ENCODE data around the gene POLG2.

POLG2 gene

GRCh38 chr17:64520359-64520758 is 23.5 kb upstream of the POLG2 start:
- TF ChIP-seq CTCF (IDR thresholded peaks at IDR 0.05; ENCODE audit: extremely low read depth, insufficient read depth, missing control alignments), result no peak
- in situ Hi-C loops (cut with MboI; ENCODE audit: low pct_unique_long_range_greater_than_20kb, low sequenced_read_pairs, unreplicated experiment), result no loop called here
- DNase-seq (ENCODE audit: low spot score), result no peak

- DNase-seq (ENCODE audit: low spot score), result no peak
- in situ Hi-C loops (cut with MboI; ENCODE audit: low pct_unique_long_range_greater_than_20kb, low sequenced_read_pairs, unreplicated experiment), result no loop called here
- no peak for TF ChIP-seq CTCF (IDR thresholded peaks at IDR 0.05; ENCODE audit: extremely low read depth, insufficient read depth, missing control alignments)
Observed at GRCh38 chr17:64519601-64520000, 22.7 kb upstream of the POLG2 start.

GRCh38 chr17:64515829-64516228 is 19.0 kb upstream of the POLG2 start:
- no peak for TF ChIP-seq CTCF (IDR thresholded peaks at IDR 0.05; ENCODE audit: extremely low read depth, insufficient read depth, missing control alignments)
- in situ Hi-C loops (cut with MboI; ENCODE audit: low pct_unique_long_range_greater_than_20kb, low sequenced_read_pairs, unreplicated experiment), result no loop called here
- no peak for DNase-seq (ENCODE audit: low spot score)

GRCh38 chr17:64515419-64515818 is 18.6 kb upstream of the POLG2 start:
- no peak for DNase-seq (ENCODE audit: low spot score)
- in situ Hi-C loops (cut with MboI; ENCODE audit: low pct_unique_long_range_greater_than_20kb, low sequenced_read_pairs, unreplicated experiment), result no loop called here
- no peak for TF ChIP-seq CTCF (IDR thresholded peaks at IDR 0.05; ENCODE audit: extremely low read depth, insufficient read depth, missing control alignments)

- TF ChIP-seq CTCF (IDR thresholded peaks at IDR 0.05; ENCODE audit: extremely low read depth, insufficient read depth, missing control alignments), result no peak
- in situ Hi-C loops (cut with MboI; ENCODE audit: low pct_unique_long_range_greater_than_20kb, low sequenced_read_pairs, unreplicated experiment), result no loop called here
- no peak for DNase-seq (ENCODE audit: low spot score)
Observed at GRCh38 chr17:64509179-64509578, 12.3 kb upstream of the POLG2 start.

GRCh38 chr17:64508683-64509082 is 11.8 kb upstream of the POLG2 start:
- TF ChIP-seq CTCF (IDR thresholded peaks at IDR 0.05; ENCODE audit: extremely low read depth, insufficient read depth, missing control alignments), result no peak
- DNase-seq (ENCODE audit: low spot score), result no peak
- in situ Hi-C loops (cut with MboI; ENCODE audit: low pct_unique_long_range_greater_than_20kb, low sequenced_read_pairs, unreplicated experiment), result no loop called here

GRCh38 chr17:64507413-64507782 is 10.5 kb upstream of the POLG2 start:
- DNase-seq (ENCODE audit: low spot score), result peak; percentile 72
- TF ChIP-seq CTCF (IDR thresholded peaks at IDR 0.05; ENCODE audit: extremely low read depth, insufficient read depth, missing control alignments), result peak; percentile 59
- in situ Hi-C loops (cut with MboI; ENCODE audit: low pct_unique_long_range_greater_than_20kb, low sequenced_read_pairs, unreplicated experiment), result no loop called here

Measured in GM13977 (cell line).